Lower lobe of right lung (tissue), 2 donors: Measurements from ENCODE around the gene RPN2. TPM values are rescaled to one million over a fixed set of nuclear protein-coding genes. Genes with fewer than 3 reads are reported as not detected.
A peak's percentile ranks its signal among the peaks of the same experiment; 100 is the strongest.

Source experiments
- ATAC-seq, 2 donors: fragments of 200-7000 bp; cut with Tn5 transposase; one replicate each; pipeline ENCODE4 v1.9.1; 2020 to 2022; ENCODE audit warnings: mild to moderate bottlenecking in 2 of 2, moderate library complexity in 2 of 2
- DNase-seq: peaks from one replicate; pipeline ENCODE4 v3.0.0-alpha.2; 2020
- H3K27ac ChIP-seq: fragments of 200-600 bp; one replicate; pipeline ENCODE4 v1.8.0; 2022
- H3K27me3 ChIP-seq: fragments of 200-600 bp; one replicate; pipeline ENCODE4 v1.8.0; 2022; ENCODE audit warnings: low read depth
- H3K36me3 ChIP-seq: fragments of 200-600 bp; one replicate; pipeline ENCODE4 v1.8.0; 2022; ENCODE audit warnings: mild to moderate bottlenecking
- H3K4me1 ChIP-seq: fragments of 200-600 bp; one replicate; pipeline ENCODE4 v1.8.0; 2022
- H3K4me3 ChIP-seq: fragments of 200-600 bp; one replicate; pipeline ENCODE4 v1.8.0; 2022; ENCODE audit warnings: mild to moderate bottlenecking
- H3K9me3 ChIP-seq: fragments of 200-600 bp; one replicate; pipeline ENCODE4 v1.8.0; 2022
- intact Hi-C: fragments of 100-400 bp; cut with DNase I; formaldehyde crosslinking; loops from one replicate; pipeline ENCODE4 v1.11.0; 2022
- total RNA-seq: library from RNA; stranded (reverse); fragmentation: NEBNext Ultra II Directional; extraction: Animal tissue kit (Norgen Biotek cat#: 25700); gene quantifications from one replicate; pipeline ENCODE4 v1.2.1, GENCODE V29; 2021
- TF ChIP-seq, protein P1 (sequence below): fragments of 200-600 bp; IDR thresholded peaks from one replicate; pipeline ENCODE4 v1.8.0; 2022; ENCODE audit warnings: antibody characterized with exemption, mild to moderate bottlenecking
- donor health status: DM: no; HTN: yes; CAD: no; lungs with severe emphysema.

RPN2 gene
- total RNA-seq, 1 donor from 2014 or later, result 160 TPM

DNA sequence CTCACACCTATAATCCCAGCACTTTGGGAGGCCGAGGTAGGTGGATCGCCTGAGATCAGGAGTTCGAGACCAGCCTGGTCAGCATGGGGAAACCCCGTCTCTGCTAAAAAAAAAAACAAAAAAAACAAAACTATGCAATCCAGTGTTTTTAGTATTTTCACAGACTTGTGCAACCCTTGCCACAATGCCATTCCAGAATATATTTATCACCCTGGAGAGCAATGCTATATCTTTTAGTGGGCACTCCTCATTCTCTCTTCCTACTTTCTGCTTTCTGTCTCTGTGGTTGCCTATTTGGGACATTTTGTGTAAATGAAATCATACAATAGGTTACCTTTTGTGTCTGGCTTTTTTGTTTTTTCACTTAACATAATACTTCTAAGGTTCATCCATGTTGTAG is 39.3 kb downstream of the RPN2 start:
- DNase-seq (no peak), ATAC-seq (no peak)
- peaks cover 80% of the 10 kb centered on the region for H3K36me3 ChIP-seq
- no peaks in the 10 kb centered on the region for H3K27me3 ChIP-seq
- TF ChIP-seq, protein P1, sequence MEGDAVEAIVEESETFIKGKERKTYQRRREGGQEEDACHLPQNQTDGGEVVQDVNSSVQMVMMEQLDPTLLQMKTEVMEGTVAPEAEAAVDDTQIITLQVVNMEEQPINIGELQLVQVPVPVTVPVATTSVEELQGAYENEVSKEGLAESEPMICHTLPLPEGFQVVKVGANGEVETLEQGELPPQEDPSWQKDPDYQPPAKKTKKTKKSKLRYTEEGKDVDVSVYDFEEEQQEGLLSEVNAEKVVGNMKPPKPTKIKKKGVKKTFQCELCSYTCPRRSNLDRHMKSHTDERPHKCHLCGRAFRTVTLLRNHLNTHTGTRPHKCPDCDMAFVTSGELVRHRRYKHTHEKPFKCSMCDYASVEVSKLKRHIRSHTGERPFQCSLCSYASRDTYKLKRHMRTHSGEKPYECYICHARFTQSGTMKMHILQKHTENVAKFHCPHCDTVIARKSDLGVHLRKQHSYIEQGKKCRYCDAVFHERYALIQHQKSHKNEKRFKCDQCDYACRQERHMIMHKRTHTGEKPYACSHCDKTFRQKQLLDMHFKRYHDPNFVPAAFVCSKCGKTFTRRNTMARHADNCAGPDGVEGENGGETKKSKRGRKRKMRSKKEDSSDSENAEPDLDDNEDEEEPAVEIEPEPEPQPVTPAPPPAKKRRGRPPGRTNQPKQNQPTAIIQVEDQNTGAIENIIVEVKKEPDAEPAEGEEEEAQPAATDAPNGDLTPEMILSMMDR, result no peak
- H3K4me1 ChIP-seq, result no peaks in the 10 kb centered on the region
- H3K9me3 ChIP-seq, result no peaks in the 10 kb centered on the region
- intact Hi-C loops, result no loop called here
- no peak overlapping the region for H3K27ac ChIP-seq
- H3K4me3 ChIP-seq, result no peak overlapping the region

DNA sequence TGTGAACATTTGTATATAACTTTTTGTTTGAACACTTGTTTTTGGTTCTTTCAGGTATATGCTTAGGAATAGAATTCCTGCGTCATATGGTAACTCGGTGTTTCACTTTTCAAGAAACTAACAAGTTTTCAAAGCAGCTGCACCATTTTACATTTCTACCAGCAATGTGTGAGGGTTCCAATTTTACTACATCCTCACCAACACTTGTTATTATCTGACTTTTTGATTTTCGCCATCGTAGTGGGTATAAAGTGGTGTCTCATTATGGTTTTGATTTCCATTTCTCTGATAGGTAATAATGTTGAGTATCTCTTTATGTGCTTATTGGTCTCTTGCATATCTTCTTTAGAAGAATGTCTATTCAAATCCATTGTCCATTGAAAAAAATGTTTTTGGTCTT is 39.8 kb downstream of the RPN2 start:
- Histone ChIP-seq H3K27me3 (no peaks in the 10 kb centered on the region), H3K9me3 (no peaks in the 10 kb centered on the region), H3K27ac (no peak overlapping the region), H3K4me3 (no peak overlapping the region), H3K4me1 (no peaks in the 10 kb centered on the region), H3K36me3 (peaks cover 80% of the 10 kb centered on the region)
- intact Hi-C loops, result no loop called here
- TF ChIP-seq, protein P1, result no peak
- ATAC-seq, result no peak
- DNase-seq, result no peak

DNA sequence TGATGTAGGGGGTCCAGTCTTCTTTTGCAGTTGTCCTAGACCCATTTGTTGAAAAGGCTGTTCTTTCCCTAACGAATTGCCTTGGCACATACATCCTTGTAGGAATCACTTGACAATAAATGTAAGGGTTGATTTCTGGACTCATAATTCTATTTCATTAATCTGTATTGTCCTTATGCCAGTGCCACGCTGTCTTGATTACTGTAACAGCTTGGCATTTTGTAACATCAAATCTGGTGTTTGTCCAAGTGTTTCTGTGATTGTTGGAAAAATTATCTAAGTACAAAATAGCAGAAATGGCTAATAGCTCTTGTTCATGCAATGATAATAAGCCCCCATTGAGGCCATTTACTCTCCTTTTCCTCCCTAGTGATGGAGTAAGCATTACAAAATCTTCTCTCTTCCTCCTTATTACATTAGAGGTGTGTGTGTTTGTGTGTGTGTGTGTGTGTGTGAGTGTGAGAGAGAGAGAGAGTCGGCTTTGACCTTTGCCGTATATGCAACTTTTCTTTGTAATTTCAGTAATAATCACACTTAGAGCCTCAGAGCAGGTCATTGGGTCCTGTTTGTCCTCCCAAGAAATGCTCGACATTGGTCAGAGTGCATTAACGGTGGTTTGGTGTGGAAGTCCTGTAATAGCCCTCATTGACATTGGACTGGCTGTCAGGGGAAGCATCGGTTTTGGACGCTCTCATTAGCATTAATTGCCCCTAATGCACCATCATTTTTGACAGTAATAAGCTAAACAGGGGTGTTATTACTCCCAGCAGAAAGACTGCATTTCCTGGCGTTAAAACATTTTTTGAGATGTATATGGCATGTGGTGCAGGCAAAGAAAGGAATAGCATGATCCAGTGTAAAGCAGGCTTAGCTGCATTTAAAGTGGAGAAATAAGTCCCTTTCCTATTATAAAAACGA is 40.9 kb downstream of the RPN2 start:
- Histone ChIP-seq H3K27ac (no peak overlapping the region), H3K9me3 (no peaks in the 10 kb centered on the region), H3K27me3 (no peaks in the 10 kb centered on the region), H3K36me3 (peaks cover 80% of the 10 kb centered on the region), H3K4me3 (no peak overlapping the region), H3K4me1 (no peaks in the 10 kb centered on the region)
- ATAC-seq, result no peak
- no peak for DNase-seq
- intact Hi-C loops, result no loop called here
- TF ChIP-seq, protein P1, result no peak

DNA sequence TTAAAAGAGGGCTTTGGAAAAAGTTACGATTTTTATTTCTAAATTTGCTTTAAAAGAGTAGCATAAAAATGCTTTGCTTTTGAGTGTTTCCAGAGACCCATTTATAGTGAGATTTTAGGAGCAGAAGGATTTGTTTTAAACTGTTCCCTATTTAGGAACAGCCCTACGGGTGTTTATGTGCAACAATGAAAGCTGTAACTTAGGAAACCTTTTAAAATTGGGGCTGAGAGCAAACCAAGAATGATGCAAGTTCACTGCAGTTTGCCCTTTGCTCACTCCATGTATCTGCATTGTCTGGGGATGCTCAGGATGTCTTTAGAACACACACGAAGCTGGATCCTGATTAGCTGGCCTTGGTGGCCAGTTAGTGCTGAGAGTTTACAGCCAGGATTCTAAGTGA is 41.6 kb downstream of the RPN2 start:
- peak; percentile 21 to 60 for ATAC-seq
- peaks cover 80% of the 10 kb centered on the region for H3K36me3 ChIP-seq

DNA sequence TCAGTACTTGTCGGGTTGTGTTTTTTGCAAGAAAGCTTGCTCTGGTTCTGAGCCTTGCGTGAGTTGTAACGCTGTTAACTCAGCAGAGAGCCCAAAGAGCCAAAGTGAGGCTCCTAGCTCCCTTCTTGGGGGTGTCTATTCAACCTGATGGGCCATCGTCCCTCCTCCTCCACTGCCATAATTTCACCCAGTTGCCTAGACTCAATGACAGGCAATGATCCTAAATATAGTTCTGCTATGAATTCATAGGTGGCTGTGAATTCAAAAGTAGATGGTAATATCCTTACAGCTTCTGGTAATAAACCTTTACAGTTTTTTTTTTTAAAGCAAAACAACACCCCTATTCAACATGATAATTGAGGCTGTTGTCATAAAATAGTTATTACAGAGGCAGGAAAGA is 43.0 kb downstream of the RPN2 start:
- DNase-seq (no peak), ATAC-seq (no peak)
- TF ChIP-seq, protein P1, result no peak
- Histone ChIP-seq H3K9me3 (no peaks in the 10 kb centered on the region), H3K27me3 (no peaks in the 10 kb centered on the region), H3K4me1 (peaks cover 4% of the 10 kb centered on the region), H3K4me3 (no peak overlapping the region), H3K27ac (no peak overlapping the region), H3K36me3 (peaks cover 80% of the 10 kb centered on the region)
- intact Hi-C loops, result no loop called here

More for the DNA sequence above, 41.6 kb downstream of the RPN2 start:
- DNase-seq, result no peak
- no peaks in the 10 kb centered on the region for H3K9me3 ChIP-seq
- no peak overlapping the region for H3K4me3 ChIP-seq
- TF ChIP-seq, protein P1, result no peak
- no peak overlapping the region for H3K27ac ChIP-seq
- no peaks in the 10 kb centered on the region for H3K27me3 ChIP-seq
- intact Hi-C loops, result no loop called here
- H3K4me1 ChIP-seq, result no peaks in the 10 kb centered on the region
